HG02884 (cell line): ENCODE measurements around the gene IGF2R.
"Not testable (repeated sequence)": the region's sequence is repeated elsewhere in the genome, so short reads cannot be mapped to it uniquely, and the experiment has no call there.

ENCODE experiments used
- ATAC-seq: cut with Tn5 transposase; IDR thresholded peaks from one replicate; pipeline ENCODE4 v1.9.1; 2021; ENCODE audit warnings: mild to moderate bottlenecking, moderate library complexity; ENCODE audit not compliant: unreplicated experiment

IGF2R gene

DNA sequence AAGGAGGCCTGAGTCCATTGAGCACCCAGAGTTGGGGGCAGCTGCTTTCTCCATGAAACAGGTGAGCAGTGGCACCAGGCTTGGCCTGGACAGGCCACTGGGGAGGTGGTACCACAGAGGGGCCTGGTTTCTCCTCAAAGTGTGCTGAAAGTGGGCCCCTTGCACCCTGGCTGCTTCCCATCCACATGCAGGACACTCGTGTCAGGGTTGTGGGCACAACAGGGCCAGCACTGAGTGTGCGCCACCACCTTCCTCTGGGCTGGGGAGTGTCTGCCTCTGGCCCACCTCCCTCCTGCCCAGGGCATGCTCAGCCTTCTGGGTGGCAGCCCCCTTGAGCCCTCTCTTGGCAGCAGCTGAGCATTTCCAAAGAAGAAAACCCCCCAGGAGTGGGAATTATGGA, 147.5 kb downstream of the IGF2R start:
- ATAC-seq = no peak

DNA sequence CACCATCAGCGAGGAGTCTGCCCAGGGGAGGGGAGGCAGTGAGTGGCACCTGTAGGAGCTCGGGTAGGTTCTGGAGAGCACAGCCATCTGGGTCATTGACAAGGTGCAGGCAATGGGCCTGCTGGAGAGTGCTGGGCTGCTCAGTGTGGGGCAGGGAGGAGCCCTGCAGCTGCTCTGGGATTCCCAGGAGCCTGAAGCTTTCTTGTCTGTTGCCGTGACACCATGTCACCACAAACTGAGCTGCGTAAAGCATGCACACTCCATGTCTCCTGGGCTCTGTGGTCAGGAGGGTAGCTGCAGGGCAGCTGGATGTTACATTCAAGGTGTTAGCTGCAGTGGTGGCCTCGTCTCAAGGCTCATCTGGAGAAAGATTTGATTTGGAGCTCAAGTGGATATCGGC, 148.3 kb downstream of the IGF2R start:
- no peak for ATAC-seq

- ATAC-seq = no peak
Measured at GRCh38 chr6:160118620-160119229, 149.8 kb downstream of the IGF2R start.

- ATAC-seq = no peak
Measured at GRCh38 chr6:160120087-160120486, 151.2 kb downstream of the IGF2R start.

DNA sequence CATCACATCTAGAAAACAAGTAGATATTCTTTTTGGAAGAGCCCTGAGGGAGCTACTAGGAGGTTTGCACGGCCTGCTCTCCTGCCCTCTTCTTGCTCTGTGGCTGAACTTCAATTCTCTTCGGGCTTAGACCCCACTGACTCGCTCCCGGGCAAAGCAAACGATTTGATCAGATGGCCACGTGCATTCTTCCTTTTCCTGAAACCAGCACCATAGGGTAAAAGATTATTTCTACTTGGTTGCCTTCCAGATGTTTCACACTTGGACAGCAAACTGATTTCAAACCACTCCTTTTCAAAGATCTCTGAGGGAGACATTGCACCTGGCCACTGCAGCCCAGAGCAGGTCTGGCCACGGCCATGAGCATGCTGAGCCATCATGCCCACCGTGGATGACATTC, 152.7 kb downstream of the IGF2R start, which contains the start of gene SLC22A1:
TSS of gene SLC22A1 (plus strand) at position 258 of the 400 bp plus-strand sequence. CDS start at position 379, 121 bp downstream.
- no peak for ATAC-seq

DNA sequence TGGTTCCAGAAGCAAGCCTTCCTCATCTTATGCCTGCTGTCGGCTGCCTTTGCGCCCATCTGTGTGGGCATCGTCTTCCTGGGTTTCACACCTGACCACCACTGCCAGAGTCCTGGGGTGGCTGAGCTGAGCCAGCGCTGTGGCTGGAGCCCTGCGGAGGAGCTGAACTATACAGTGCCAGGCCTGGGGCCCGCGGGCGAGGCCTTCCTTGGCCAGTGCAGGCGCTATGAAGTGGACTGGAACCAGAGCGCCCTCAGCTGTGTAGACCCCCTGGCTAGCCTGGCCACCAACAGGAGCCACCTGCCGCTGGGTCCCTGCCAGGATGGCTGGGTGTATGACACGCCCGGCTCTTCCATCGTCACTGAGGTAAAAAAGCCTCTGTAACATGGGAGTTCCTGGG, 153.1 kb downstream of the IGF2R start:
- no peak for ATAC-seq

DNA sequence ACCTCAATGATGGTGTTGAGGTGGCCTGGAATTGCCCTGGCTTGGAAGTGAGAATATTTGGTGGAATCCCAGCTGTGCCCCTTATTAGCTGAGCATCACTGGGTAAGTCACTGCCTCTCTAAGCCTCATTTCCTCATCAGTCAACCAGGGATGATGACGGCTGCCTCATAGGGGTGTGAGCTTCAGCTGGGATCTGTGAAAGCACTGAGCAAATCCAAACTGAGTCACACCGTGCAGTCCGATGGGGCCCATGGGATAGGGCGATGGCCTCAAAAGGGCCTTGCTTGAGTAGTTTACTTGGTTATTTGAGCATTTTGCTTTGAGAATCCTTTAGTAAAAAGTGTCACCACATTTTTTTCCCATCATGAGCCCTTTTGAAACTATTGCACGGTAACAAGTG, 153.9 kb downstream of the IGF2R start:
- ATAC-seq = no peak

DNA sequence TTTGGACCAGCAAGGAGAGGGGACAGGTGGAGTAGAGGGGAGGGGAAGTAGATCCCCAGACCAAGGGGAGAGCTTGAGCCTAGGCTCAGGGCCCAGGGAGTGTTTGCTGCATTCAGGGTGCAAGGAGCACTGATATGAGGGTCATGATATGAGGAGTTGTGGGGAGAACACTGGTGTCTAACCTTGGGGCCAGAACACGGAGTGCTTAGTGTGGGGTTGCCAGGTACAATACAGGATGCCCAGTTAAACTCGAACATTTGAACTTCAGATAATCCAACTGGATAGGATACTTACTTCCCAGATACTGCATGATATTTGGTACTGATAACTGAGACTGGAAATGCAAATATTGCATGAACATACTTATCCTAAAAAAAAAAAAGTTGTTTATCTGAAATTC, 155.1 kb downstream of the IGF2R start:
- no peak for ATAC-seq

DNA sequence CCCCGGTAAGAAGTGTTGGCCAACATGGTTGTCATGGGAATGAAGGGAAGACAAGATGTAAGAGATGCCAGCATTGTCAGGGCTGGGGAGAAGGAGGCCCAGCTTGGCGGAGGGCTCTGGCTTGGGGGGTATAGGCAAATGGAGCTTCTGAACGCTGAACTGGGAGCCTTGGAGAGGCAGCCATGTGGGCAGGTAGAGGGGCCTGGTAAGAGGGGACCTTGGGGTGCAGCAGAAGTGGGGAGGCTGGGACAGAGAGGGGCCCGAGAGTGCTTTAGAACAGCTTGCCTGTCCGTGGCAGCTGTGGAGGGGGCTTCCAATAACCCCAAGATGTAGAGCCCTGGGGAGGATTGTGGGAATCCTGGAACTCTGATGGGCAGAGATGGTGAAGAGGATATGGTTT, 155.7 kb downstream of the IGF2R start:
- no peak for ATAC-seq

DNA sequence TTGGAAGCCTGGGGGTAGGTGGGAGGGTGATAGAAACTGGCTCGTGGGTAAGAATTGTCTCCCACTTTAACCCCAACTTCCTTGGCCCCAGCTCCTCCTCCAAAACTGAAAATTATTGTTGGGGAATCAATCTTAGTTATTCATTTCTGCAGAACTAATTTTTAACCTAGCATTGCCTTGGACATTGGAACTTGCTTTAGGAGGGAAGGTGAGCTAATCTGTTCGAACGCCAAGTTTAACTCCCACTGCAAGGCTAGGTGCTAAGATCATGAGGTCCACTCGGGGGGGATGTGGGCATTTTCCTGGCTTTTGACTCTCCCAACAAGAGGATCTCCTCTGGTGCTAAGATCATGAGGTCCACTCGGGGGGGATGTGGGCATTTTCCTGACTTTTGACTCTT, 156.2 kb downstream of the IGF2R start:
- not testable (repeated sequence) for ATAC-seq

DNA sequence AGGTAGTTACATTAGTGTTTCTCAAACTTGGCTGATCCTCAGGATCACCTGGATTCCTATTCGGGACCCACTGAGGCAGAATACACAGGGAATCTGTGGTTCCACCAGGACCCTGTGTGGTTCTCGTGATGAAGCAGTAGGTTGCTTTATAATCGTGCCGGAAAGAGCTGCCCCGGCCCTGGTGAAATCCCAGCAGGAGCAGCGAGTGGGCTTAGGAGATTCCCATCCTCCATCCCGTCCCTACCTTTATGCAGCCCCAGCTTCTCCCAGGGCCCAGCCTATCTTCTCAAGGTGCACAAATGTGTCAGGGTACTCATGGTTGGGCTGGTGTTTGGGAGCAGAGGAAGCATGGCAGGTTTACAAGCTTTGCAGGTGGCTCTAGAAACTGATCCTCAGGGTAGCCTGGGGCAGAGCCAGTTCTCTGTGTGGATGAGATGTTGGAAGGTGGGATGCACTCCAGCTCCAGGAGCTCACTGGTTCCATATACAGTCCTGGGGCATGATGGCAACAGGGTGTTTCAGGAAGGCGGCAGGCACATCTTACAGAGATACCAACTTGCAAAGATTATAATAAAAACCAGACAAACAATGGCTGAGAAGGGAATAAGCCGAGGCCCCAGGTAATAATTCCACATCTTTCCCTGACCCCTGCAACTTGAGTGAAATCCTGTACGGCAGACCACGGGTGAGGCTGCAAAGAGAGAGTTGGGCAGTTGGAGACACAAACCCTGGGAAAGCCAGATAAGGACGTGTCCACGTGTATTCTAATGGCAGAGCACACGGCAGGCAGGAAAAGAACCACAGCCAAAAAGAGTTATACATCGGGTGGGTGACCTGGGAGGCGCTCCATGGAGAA, 158.6 kb downstream of the IGF2R start:
- ATAC-seq = no peak

GRCh38 chr6:160128125-160128683, 159.3 kb downstream of the IGF2R start:
- ATAC-seq = no peak

DNA sequence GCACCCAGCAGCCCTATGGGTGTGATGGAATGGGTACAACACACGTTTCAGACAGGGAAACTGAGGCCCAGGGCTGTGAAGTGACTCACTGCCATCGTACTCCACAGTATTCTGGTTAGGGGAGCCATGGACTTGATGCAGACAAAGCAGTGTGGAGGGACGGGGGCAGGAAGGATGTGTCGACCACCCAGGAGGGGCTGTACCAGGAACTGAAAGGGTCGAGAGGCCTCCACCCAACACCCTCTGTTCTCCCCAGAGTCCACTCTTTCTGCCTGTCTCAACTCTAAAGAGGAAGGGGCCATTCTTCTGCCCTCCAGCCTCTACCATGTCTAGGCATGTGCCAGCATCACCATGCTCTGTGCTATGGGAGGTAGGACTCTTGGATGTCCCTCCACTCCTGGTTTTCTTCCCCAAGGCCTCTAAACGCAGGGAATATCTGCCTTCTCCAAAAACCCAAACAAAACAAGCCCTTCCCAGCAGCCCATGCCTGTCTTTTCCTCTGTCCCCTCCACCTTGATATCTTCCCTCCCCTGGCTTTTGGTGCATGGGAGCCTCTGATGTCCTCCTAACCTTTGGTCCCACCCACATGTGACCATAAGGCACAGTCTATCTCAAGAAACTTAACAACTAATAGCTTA, 160.1 kb downstream of the IGF2R start:
- ATAC-seq = no peak

DNA sequence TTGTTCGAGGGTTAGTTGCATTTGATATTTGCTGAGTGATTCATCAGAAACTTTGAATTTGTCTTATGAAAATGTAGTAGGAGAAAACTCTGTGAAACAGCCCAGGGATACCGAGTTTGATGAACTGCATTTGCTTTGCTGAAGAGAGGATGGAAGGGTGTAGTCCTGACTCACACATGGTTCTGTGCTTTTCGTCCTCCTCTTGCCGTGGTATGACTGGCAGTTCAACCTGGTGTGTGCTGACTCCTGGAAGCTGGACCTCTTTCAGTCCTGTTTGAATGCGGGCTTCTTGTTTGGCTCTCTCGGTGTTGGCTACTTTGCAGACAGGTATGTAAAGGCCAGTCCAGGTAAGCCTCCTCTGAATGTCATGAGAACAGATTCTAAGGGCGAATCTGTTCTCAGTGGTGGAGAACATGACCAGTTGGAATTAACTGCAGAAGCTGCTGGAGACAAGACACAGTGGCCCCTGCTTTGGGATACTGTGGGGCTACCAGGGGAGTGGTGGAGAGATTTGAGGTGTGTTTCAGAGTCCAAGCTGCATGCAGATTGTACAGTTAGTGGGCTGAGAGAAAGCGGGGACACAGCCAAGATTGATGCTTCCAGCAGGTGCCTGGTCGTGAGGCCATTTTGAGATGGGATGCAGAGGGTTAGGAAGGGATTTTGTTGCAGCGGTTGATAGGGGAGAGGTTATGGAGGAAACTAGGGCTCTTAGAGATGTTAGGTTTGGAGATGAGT, 161.2 kb downstream of the IGF2R start:
- no peak for ATAC-seq

DNA sequence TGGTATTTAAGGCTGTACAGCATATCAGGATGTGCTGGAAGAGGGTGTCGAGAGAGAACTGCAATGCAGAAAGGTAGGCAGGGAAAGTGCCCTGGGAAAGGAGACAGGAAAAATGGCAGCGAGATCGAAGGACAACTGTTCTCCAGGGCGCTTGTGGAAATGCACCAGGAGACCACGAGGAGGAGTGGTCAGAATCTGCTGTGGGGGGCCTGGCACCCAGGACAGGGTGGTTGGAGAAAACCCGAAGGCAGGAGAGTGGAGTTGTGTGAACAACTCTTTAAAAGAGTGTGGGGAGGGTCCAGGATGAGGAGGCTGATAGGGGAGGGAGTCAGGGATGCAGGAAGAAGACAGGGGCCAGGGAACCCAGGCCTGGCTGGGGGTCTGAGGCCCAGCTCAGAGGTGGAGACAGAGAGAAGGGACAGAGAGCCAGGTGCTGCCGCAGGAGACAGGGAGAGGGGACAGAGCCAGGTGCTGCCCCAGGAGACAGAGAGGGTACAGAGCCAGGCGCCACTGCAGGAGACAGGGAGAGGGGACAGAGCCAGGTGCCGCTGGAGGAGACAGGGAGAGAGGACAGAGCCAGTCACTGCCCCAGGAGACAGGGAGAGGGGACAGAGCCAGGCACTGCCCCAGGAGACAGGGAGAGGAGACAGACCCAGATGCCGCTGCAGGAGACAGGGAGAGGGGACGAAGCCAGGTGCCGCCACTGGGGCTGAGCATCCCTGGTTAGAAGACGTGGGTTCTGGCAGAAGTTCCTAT, 162.0 kb downstream of the IGF2R start:
- ATAC-seq = no peak

DNA sequence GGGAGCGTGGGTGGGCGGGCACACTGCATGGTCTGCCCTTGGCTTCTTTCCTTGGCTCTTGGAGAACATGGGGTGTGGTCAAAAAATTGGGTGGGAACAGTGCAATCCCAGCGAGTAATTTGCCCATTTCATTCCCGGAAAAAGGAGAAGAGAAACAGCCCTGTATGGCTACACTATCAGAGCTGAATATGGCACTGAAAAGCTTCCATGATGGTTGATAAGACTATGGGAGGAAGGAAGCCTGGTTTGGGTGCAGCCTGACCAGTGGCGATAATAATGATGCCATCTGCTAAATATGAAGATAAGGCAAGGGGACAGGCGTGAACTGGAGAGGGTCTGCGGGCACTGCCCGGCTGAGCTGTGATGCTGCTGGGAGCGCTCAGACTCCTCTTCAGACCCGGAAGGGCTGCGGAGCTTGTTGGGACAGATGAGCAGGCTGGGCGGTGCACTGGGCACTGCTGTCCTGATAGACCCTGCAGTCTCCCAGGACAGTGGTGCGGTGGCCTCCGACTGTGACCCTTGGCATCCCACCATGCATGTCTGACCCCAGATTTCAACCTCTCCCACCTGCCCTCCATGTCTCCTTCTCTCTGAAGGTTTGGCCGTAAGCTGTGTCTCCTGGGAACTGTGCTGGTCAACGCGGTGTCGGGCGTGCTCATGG, 162.9 kb downstream of the IGF2R start:
- no peak for ATAC-seq

- no peak for ATAC-seq
Measured at GRCh38 chr6:160132297-160132637, 163.4 kb downstream of the IGF2R start.

GRCh38 chr6:160132776-160133338, 164.0 kb downstream of the IGF2R start:
- ATAC-seq = no peak
